Activated T-helper 9 cell treated with anti-CD3 and anti-CD28 coated beads, Interleukin-2, amount 50 U/mL, for 16 hours (primary cell): ENCODE measurements around the gene DNMT3A.

Source experiments
- DNase-seq: peaks from one replicate; pipeline ENCODE4 v3.0.0-alpha.2; 2020; ENCODE audit warnings: low read depth

Gene DNMT3A

DNA sequence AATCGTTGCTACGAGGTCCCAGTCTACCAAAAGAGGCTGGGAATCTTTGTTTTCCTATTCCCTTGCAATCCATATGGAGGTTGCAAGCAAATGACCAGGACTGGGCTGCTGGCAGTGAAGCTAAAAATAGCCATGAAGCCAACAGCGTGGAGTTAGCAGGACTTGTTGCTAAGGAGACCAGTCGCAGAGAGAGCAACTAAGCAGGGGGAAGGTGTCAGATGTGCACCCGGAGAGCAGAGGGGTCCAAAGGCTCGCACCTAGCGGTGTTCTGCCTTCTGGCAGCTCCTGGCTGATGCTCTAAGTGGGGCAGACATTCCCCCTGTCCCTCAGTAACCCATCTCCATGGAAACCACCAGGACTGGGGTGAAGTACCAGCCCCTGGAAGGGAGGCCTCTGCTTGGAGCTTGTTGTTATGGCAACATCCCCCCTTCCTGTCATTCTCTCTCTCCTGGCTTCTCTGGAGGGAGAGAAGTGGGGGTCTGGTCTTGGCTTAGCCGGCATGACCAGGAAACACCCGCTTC, 84.6 kb downstream of the DNMT3A start:
- no peak for DNase-seq

GRCh38 chr2:25256488-25256875, 85.2 kb downstream of the DNMT3A start:
- DNase-seq, result no peak

- DNase-seq, result no peak
Observed at GRCh38 chr2:25255745-25256487, 85.8 kb downstream of the DNMT3A start.

- DNase-seq, result no peak
Observed at GRCh38 chr2:25254961-25255360, 86.8 kb downstream of the DNMT3A start.

GRCh38 chr2:25253153-25253626, 88.5 kb downstream of the DNMT3A start:
- DNase-seq, result no peak

DNA sequence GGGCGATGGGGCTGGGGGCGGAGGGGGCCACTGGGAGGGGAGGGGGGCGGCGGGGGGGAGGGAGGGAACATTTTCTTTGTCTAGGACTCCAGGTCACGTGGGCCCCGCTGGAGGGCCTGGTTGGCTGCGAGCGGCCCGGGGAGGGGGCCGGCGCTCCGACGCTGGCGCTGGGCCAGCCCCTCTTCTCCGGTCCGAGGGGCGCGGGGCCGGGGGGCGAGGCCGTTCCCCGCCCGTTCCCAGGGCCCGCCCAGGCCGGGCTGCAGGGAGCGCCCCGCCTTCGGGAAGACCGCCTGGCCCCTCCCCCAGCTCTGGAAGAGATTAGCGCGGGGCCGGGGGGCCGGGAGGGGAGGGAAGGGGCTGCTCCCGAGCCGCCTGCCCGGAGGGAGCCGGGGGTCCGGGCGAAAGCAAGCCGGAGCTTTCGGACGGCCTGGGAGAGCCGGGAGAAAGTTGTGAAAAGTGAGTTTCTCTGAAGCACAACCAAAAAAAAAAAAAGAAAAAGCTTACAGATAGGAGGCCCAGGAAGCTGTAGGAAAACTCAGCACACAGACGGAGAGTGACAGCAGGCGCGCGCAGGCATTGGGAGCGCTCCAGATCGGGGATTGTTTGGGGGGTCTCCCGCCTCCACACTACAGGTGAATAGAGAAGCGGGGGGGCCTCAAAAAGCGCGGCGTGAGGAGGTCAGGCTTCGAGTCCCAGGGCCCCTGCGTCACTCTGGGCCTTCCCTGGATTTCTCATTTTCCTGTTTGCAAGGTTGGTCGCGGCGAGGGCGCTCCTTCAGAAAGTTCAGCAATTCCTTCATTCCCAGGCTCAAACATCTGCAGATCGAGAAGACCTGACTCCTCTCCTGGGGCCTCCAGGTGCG, 89.2 kb downstream of the DNMT3A start:
- peak; percentile 44 for DNase-seq

GRCh38 chr2:25251422-25252273, 90.1 kb downstream of the DNMT3A start:
- no peak for DNase-seq

DNA sequence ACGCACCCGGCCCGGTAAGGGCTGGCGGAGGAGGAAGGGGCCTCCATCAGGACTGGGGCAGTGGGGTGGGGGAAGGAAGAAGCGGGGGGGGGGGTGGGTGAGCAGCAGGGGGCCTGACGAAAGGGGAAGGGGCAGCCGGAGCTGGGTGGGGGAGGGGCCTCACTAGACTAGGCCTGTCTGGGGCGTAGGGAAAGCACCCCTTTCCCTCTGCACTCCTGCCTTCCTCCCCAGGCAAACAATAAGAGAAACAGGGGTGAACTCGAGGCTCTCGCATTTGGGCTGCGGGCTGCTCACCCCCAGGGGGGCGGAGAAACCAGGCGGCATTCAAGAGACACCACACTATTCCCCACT, 90.7 kb downstream of the DNMT3A start:
- DNase-seq, result no peak

- DNase-seq, result no peak
Observed at GRCh38 chr2:25250331-25251070, 91.2 kb downstream of the DNMT3A start.

GRCh38 chr2:25249785-25250184, 91.9 kb downstream of the DNMT3A start:
- no peak for DNase-seq

- no peak for DNase-seq
Observed at GRCh38 chr2:25247792-25248512, 93.8 kb downstream of the DNMT3A start.

DNA sequence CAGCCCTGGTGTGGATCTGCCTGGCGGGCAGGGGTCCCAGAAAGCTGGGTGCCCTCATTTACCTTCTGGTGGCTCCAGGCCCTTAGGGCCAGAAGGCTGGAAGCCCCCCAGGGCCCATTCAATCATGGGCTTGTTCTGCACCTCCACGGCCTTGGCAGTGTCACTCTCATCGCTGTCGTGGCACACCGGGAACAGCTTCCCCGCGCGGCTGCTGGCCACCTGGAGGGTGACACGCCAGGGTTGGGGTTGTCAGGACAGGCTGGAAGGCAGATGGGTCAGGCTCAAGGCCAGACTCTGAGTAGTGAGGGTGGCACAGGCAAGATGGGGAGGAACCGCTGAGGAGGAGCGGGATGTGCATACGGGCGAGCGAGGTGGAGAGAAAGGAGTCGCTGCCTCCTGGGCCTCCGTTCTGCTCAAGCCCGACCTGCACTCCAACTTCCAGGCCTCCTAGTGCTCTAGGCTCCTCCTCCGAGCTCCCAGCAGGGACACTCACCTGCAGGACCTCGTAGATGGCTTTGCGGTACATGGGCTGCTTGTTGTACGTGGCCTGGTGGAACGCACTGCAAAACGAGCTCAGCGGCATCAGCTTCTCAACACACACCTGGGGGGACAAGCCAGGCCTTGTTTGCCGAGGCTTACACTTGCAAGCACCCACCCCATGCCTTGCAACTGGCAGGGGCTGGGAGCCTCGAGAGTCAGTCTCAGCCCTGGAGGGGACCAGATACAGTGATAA, 95.0 kb downstream of the DNMT3A start:
- no peak for DNase-seq

- no peak for DNase-seq
Observed at GRCh38 chr2:25246001-25246400, 95.7 kb downstream of the DNMT3A start.

- DNase-seq, result no peak
Observed at GRCh38 chr2:25245141-25245540, 96.6 kb downstream of the DNMT3A start.

- no peak for DNase-seq
Observed at GRCh38 chr2:25243995-25244394, 97.7 kb downstream of the DNMT3A start.

- no peak for DNase-seq
Observed at GRCh38 chr2:25241452-25241851, 100.3 kb downstream of the DNMT3A start.

- no peak for DNase-seq
Observed at GRCh38 chr2:25240636-25241035, 101.1 kb downstream of the DNMT3A start.

GRCh38 chr2:25238920-25239319, 102.8 kb downstream of the DNMT3A start:
- DNase-seq, result no peak

GRCh38 chr2:25237764-25238163, 104.0 kb downstream of the DNMT3A start:
- no peak for DNase-seq

- DNase-seq, result no peak
Observed at GRCh38 chr2:25236736-25237135, 105.0 kb downstream of the DNMT3A start.
